Activated CD4-positive, alpha-beta T cell treated with anti-CD3 and anti-CD28 coated beads, Interleukin-2, Interleukin-6, amounts not matched to agents 100 ng/mL and 50 ng/mL, durations not matched to agents 16 hours and 8 hours (primary cell): ENCODE data around the gene CRELD1.
"Not testable (repeated sequence)": the region's sequence is repeated elsewhere in the genome, so short reads cannot be mapped to it uniquely, and the experiment has no call there.

ENCODE experiments used
- DNase-seq: peaks from one replicate; pipeline ENCODE4 v3.0.0-alpha.2; 2020

CRELD1 gene

GRCh38 chr3:9935966-9936510 is 2.4 kb downstream of the CRELD1 start:
- no peak for DNase-seq

GRCh38 chr3:9937486-9938238 is 4.0 kb downstream of the CRELD1 start:
- DNase-seq, result no peak

DNA sequence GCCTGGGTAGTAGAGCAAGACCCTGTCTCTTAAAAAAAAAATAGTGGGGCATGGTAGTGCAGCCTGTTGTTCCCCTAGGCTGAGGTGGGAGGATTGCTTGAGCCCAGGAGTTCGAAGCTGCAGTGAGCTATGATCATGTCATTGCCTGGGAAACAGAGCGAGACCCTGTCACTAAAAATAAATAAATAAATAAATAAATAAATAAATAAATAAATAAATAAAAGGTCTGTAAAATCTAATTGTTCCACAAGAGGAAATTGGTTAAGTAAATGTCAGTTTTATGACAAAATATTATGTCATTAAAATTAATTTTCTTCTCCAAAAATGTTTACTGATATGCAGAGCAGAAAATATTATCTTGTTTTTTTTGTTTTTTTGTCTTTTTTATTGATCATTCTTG is 5.3 kb downstream of the CRELD1 start:
- DNase-seq, result no peak

DNA sequence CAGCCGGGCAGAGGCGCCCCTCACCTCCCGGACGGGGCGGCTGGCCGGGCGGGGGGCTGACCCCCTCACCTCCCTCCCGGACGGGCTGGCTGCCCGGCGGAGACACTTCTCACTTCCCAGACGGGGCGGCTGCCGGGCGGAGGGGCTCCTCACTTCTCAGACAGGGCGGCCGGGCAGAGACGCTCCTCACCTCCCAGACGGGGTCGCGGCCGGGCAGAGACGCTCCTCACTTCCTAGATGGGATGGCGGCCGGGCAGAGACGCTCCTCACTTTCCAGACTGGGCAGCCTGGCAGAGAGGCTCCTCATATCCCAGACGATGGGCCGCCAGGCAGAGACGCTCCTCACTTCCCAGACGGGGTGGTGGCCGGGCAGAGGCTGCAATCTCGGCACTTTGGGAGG is 6.3 kb downstream of the CRELD1 start:
- DNase-seq, result not testable (repeated sequence)

DNA sequence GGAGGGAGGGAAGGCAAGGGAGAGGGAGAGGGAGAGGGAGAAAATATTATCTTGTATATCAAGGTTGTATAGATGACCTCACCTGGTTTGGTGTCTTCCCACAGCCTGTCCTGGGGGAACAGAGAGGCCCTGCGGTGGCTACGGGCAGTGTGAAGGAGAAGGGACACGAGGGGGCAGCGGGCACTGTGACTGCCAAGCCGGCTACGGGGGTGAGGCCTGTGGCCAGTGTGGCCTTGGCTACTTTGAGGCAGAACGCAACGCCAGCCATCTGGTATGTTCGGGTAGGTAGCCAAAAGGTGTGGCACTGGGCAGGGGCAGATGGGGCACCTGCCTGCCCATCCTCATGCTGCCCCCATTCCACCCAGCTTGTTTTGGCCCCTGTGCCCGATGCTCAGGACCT is 7.1 kb downstream of the CRELD1 start:
- no peak for DNase-seq

GRCh38 chr3:9942164-9942563 is 8.5 kb downstream of the CRELD1 start:
- DNase-seq, result no peak

GRCh38 chr3:9942934-9943690 is 9.5 kb downstream of the CRELD1 start:
- DNase-seq, result no peak

GRCh38 chr3:9944271-9944670 is 10.6 kb downstream of the CRELD1 start:
- no peak for DNase-seq

DNA sequence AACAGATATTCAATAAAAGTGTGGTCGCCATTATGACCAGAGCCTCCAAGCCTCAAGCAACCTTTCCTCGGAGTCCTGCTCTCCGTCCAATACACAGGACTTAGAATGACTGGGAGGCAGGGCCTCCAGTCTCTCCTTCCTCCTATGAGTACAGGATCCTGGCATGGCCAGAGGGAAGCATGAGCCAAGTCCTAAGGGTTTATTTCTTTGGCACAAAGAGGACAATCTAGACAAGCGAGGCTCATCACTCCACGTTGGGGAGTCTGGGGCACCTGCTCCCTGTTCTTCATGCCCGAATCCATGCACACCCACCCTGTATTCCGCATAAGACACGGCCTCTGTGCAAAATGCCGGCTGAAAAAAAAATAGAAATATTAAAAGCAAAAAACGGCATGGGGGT is 11.7 kb downstream of the CRELD1 start:
- no peak for DNase-seq

GRCh38 chr3:9946112-9947024 is 12.7 kb downstream of the CRELD1 start:
- peak; percentile 81 for DNase-seq

DNA sequence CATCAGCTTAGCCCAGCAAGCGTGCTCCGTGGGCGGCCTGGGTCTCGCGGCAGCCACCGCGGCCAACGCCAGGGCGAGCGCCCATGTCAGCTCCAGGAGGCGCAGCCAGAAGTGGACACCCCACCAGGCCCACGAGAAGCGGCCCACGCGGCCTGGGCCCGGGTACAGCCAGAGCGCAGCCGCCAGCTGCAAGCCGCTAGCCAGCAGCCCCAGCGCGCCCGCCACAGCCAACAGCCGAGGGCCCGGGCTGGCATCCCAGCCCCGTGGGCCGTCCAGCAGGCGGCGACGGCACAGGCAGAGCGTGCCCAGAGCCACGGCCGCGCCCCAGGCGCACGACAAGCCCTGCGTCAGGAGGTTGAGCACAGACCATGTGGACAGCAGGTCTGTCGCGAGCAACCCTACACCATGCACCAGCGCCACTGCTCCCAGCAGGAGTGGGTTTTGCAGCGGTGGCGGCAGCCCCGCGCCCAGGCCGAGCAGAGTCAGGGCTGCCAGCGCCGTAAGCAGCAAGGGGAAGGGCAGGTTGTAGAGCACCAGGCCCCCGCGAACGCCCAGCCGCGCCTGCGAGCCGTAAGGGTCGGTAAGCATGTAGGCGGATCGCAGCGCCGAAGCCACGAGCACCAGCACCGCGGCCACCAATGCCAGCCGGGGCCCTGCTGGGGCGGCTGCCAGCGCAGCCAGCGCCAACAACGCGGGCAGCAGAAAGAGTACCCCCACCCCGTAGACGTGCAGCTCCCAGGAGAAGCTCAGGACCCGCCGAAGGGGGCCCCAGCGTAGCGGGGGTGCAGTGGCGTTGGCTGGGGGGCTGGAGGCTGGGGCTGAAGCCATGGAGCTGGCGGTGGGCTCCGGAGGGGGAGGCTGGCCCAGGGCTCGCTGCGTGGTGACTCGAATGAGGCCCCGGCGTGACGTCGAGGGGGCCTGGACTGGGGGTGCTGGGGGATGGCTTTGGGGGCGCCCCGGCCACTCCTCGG is 13.7 kb downstream of the CRELD1 start:
- no peak for DNase-seq

- DNase-seq, result no peak
These were observed 15.0 kb downstream of the CRELD1 start for GRCh38 chr3:9948586-9948985.

- DNase-seq, result no peak
These were observed 15.5 kb downstream of the CRELD1 start for GRCh38 chr3:9949115-9949514.

GRCh38 chr3:9949626-9950025 is 16.0 kb downstream of the CRELD1 start:
- no peak for DNase-seq

GRCh38 chr3:9951126-9951525 is 17.5 kb downstream of the CRELD1 start:
- DNase-seq, result peak; percentile 15

- DNase-seq, result peak; percentile 12
These were observed 17.9 kb downstream of the CRELD1 start for GRCh38 chr3:9951598-9951961.

DNA sequence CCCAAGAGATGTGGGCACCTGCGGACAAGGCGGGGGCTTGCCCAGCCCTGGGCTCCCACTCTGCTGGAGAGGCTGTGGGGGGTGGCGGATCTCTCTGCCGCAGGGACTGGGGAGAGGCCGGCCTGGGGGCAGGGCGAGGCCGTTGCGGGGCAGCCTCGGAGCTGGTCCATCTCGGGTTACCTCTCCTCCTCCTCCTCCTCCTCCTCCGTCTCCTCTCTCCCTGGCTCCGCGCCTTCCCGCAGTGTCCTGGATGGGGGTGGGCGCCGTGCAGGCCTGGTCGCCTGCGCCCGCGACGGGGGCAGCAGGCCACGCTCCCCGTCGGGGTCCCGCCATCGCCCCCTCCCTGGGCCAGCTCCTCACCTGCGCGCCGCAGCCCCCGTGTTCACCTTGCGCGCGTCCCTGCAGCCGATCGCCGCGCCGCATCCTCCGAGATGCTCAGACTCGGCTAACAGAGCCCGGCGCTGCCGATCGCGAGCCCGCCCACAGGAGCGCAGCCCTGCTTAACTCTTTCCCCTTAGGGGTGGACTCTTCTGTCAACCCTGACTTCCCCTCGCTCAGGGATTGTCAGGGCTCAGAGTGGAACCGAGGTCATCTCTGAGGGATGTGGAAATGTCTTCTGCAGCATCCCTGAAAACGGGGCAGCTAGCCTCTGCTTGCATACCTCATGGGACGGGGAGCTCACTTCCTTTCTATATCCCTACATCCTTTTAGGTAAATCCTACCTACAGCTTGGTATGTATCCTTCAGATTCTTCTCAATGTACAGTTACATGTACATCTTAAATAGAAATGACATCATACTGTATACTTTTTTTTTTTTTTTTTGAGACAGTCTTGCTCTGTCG is 18.6 kb downstream of the CRELD1 start, which contains the start of gene PRRT3:
Gene PRRT3, minus strand, starts transcription at position 447 of the 844 bp plus-strand sequence. CDS start 2,293 bp downstream, outside the sequence.
- DNase-seq, result peak; percentile 71

GRCh38 chr3:9955067-9955502 is 21.5 kb downstream of the CRELD1 start:
- no peak for DNase-seq

GRCh38 chr3:9955611-9956352 is 22.1 kb downstream of the CRELD1 start:
- DNase-seq, result no peak

DNA sequence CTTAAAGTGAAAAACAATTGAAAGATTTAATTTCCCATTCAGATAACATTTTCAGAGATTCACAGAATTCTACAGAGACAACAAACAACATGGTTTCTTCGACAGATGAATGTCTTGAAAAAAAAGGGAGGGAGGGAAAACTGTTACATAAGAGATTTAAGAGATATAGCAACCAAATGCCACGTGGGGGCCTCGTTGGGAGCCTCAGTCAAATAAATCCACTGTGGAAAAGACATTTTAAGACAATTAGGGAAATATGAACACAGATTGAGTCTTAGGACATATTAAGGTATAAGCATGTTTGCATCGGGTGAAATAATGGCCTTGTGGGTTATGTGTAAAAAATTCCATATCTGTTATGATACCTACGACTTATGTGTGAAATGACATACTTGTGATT is 23.6 kb downstream of the CRELD1 start:
- DNase-seq, result no peak
